H9 (cell line): Measurements from ENCODE around the gene TRPM4. TPM values are rescaled to one million over a fixed set of nuclear protein-coding genes. Genes with fewer than 3 reads are reported as not detected.
"Not testable (repeated sequence)": the region's sequence is repeated elsewhere in the genome, so short reads cannot be mapped to it uniquely, and the experiment has no call there.

Experiments
- DNase-seq: peaks from one replicate; pipeline ENCODE4 v3.0.0-alpha.2; 2017
- H2AFZ ChIP-seq: one replicate; pipeline ENCODE4 v1.6.1; 2013; ENCODE audit warnings: mild to moderate bottlenecking, low read length, control low read depth, moderate library complexity
- H2AK5ac ChIP-seq: 2 replicates; pipeline ENCODE4 v1.6.1; 2013; ENCODE audit warnings: low read length, control low read depth, mixed read lengths; ENCODE audit not compliant: insufficient read length
- H2BK120ac ChIP-seq: one replicate; pipeline ENCODE4 v1.6.1; 2013; ENCODE audit warnings: low read depth, mild to moderate bottlenecking, low read length, control low read depth, inconsistent platforms; ENCODE audit not compliant: poor library complexity, severe bottlenecking
- H2BK12ac ChIP-seq: 2 replicates; pipeline ENCODE4 v1.6.1; 2013; ENCODE audit warnings: low read length, control low read depth, mixed read lengths, low read depth; ENCODE audit not compliant: insufficient read length
- H2BK15ac ChIP-seq: 2 replicates; pipeline ENCODE4 v1.6.1; 2013; ENCODE audit warnings: low read depth, low read length, control low read depth
- H2BK20ac ChIP-seq: one replicate; pipeline ENCODE4 v1.6.1; 2013; ENCODE audit warnings: low read depth, mild to moderate bottlenecking, low read length, control low read depth, inconsistent platforms; ENCODE audit not compliant: poor library complexity, severe bottlenecking
- H2BK5ac ChIP-seq: 2 replicates; pipeline ENCODE4 v1.6.1; 2013; ENCODE audit warnings: low read length, control low read depth, mixed read lengths; ENCODE audit not compliant: insufficient read length
- H3K14ac ChIP-seq: 2 replicates; pipeline ENCODE4 v1.6.1; 2013; ENCODE audit warnings: low read length, control low read depth; ENCODE audit not compliant: insufficient read depth
- H3K18ac ChIP-seq: 2 replicates; pipeline ENCODE4 v1.6.1; 2013; ENCODE audit warnings: low read depth, mild to moderate bottlenecking, mixed read lengths, low read length, control low read depth; ENCODE audit not compliant: insufficient read length
- H3K23ac ChIP-seq: 2 replicates; pipeline ENCODE4 v1.6.1; 2013; ENCODE audit warnings: low read length, control low read depth, mixed read lengths, low read depth; ENCODE audit not compliant: insufficient read length
- H3K23me2 ChIP-seq: 2 replicates; pipeline ENCODE4 v1.6.1; 2013; ENCODE audit warnings: low read depth, mild to moderate bottlenecking, mixed read lengths, low read length, control low read depth; ENCODE audit not compliant: insufficient read length, poor library complexity, severe bottlenecking
- H3K27ac ChIP-seq: 2 replicates; pipeline ENCODE4 v1.5.1; 2013; ENCODE audit warnings: low read length, control low read depth, mixed read lengths, low read depth; ENCODE audit not compliant: insufficient read length
- H3K27me3 ChIP-seq: 2 replicates; pipeline ENCODE4 v1.6.1; 2013; ENCODE audit warnings: low read length, control low read depth, inconsistent platforms; ENCODE audit not compliant: insufficient read depth
- H3K4ac ChIP-seq: 2 replicates; pipeline ENCODE4 v1.6.1; 2013; ENCODE audit warnings: low read depth, mild to moderate bottlenecking, control low read depth, inconsistent platforms, low read length, moderate library complexity
- H3K4me1 ChIP-seq: 2 replicates; pipeline ENCODE4 v1.6.1; 2013; ENCODE audit warnings: low read length, control low read depth, inconsistent platforms; ENCODE audit not compliant: insufficient read depth
- H3K4me2 ChIP-seq: 2 replicates; pipeline ENCODE4 v1.6.1; 2013; ENCODE audit warnings: low read length, control low read depth, mixed read lengths; ENCODE audit not compliant: insufficient read length, insufficient read depth
- H3K56ac ChIP-seq: 2 replicates; pipeline ENCODE4 v1.6.1; 2013; ENCODE audit warnings: low read depth, mild to moderate bottlenecking, mixed read lengths, low read length, control low read depth; ENCODE audit not compliant: insufficient read length
- H3K79me1 ChIP-seq: 2 replicates; pipeline ENCODE4 v1.6.1; 2013; ENCODE audit warnings: low read depth, mild to moderate bottlenecking, moderate library complexity, low read length, control low read depth, inconsistent platforms; ENCODE audit not compliant: insufficient read depth, poor library complexity, severe bottlenecking
- H3K79me2 ChIP-seq: 2 replicates; pipeline ENCODE4 v1.6.1; 2013; ENCODE audit warnings: low read length, control low read depth, inconsistent platforms; ENCODE audit not compliant: insufficient read depth
- H3K9ac ChIP-seq: 2 replicates; pipeline ENCODE4 v1.6.1; 2013; ENCODE audit warnings: low read length, control low read depth, mixed read lengths; ENCODE audit not compliant: insufficient read length; ENCODE audit errors: extremely low read depth
- H3K9me3 ChIP-seq: one replicate; pipeline ENCODE4 v1.6.1; 2013; ENCODE audit warnings: low read depth, low read length, inconsistent platforms; ENCODE audit not compliant: control insufficient read depth
- H3T11ph ChIP-seq: one replicate; pipeline ENCODE4 v1.6.1; 2013; ENCODE audit warnings: mild to moderate bottlenecking, low read length, control low read depth, inconsistent platforms
- H4K20me1 ChIP-seq: one replicate; pipeline ENCODE4 v1.6.1; 2013; ENCODE audit not compliant: control insufficient read depth, insufficient read length, insufficient read depth
- H4K5ac ChIP-seq: 2 replicates; pipeline ENCODE4 v1.6.1; 2013; ENCODE audit warnings: low read depth, mild to moderate bottlenecking, mixed read lengths, low read length, control low read depth; ENCODE audit not compliant: insufficient read length
- H4K8ac ChIP-seq: replicated peaks from 2 replicates; pipeline ENCODE4 v1.6.1; 2013; ENCODE audit warnings: low read length, control low read depth, mixed read lengths, low read depth; ENCODE audit not compliant: insufficient read length
- H4K91ac ChIP-seq: 2 replicates; pipeline ENCODE4 v1.6.1; 2013; ENCODE audit warnings: low read depth, mild to moderate bottlenecking, moderate library complexity, mixed read lengths, low read length, control low read depth; ENCODE audit not compliant: insufficient read length
- H3K27ac Mint-ChIP-seq, 3 experiments: 2 replicates in 2 of 3; 3 replicates in 1 of 3; pipeline ENCODE4 v1.8.0; 2020 to 2021; ENCODE audit warnings: mixed read lengths in 3 of 3, mild to moderate bottlenecking in 1 of 3, moderate library complexity in 1 of 3
- H3K27me3 Mint-ChIP-seq: 2 replicates; pipeline ENCODE4 v1.8.0; 2021; ENCODE audit warnings: low read depth, mild to moderate bottlenecking, moderate library complexity, mixed read lengths
- H3K36me3 Mint-ChIP-seq, 3 experiments: 2 replicates in 2 of 3; 3 replicates in 1 of 3; pipeline ENCODE4 v1.8.0; 2020 to 2021; ENCODE audit warnings: low read depth in 3 of 3, mixed read lengths in 3 of 3; ENCODE audit not compliant: insufficient read depth in 1 of 3
- H3K4me1 Mint-ChIP-seq, 2 experiments: 2 replicates each; pipeline ENCODE4 v1.8.0; 2020; ENCODE audit warnings: mixed read lengths in 2 of 2
- H3K4me3 Mint-ChIP-seq, 2 experiments: 2 replicates in 1 of 2; 3 replicates in 1 of 2; pipeline ENCODE4 v1.8.0; 2020 to 2021; ENCODE audit warnings: mild to moderate bottlenecking in 2 of 2, mixed read lengths in 2 of 2, moderate library complexity in 1 of 2
- H3K9me3 Mint-ChIP-seq, 2 experiments: 2 replicates in 1 of 2; 3 replicates in 1 of 2; pipeline ENCODE4 v1.8.0; 2020; ENCODE audit warnings: mild to moderate bottlenecking in 2 of 2, mixed read lengths in 2 of 2, moderate library complexity in 1 of 2
- CTCF ChIP-seq: fragments of 200-600 bp; sonication (generic); conservative IDR thresholded peaks from 3 replicates; pipeline ENCODE4 v1.8.0; 2021; ENCODE audit warnings: antibody characterized with exemption, mild to moderate bottlenecking
- WGBS: extraction: QIAGEN DNeasy Blood & Tissue Kit; methylation state at CpG from one replicate; pipeline ENCODE4 v1.1.7; 2013; ENCODE audit warnings: missing lambda C conversion rate, low lambda C conversion rate, mixed read lengths; ENCODE audit not compliant: insufficient read length; ENCODE audit errors: extremely low coverage; 5-methylcytosine and 5-hydroxymethylcytosine counted together
- total RNA-seq: library from RNA; stranded (reverse); gene quantifications from 2 replicates; pipeline ENCODE4 v1.2.1, GENCODE V29; 2021

Gene TRPM4
- total RNA-seq, 1 experiment from 2014 or later: 6.9 TPM

GRCh38 chr19:49180659-49181058 lies 23.1 kb downstream of the TRPM4 start:
- Mint-ChIP-seq H3K27ac (no peak overlapping the region), H3K4me1 (no peaks in the 10 kb centered on the region), H3K36me3 (peaks cover 6 to 23% (median 9%) of the 10 kb centered on the region in 3 experiments; a peak in 6 of 7 replicates), H3K4me3 (no peak overlapping the region), H3K9me3 (peaks cover 3 to 6% of the 10 kb centered on the region in 2 experiments; a peak in 4 of 5 replicates), H3K27me3 (peaks cover 2% of the 10 kb centered on the region)
- H3K27me3 ChIP-seq: no peaks in the 10 kb centered on the region
- no peak overlapping the region for H3K27ac ChIP-seq
- no peak overlapping the region for H3K4ac ChIP-seq
- no peaks in the 10 kb centered on the region for H3K4me1 ChIP-seq
- H3K14ac ChIP-seq: no peak overlapping the region
- H2BK5ac ChIP-seq: no peak overlapping the region
- H4K91ac ChIP-seq: no peak overlapping the region
- no peak for TF ChIP-seq CTCF
- no peak overlapping the region for H4K8ac ChIP-seq
- no peaks in the 10 kb centered on the region for H3K79me2 ChIP-seq
- H3K79me1 ChIP-seq: no peaks in the 10 kb centered on the region
- no peak overlapping the region for H4K5ac ChIP-seq
- H3K9ac ChIP-seq: no peak overlapping the region
- no peak overlapping the region for H3T11ph ChIP-seq
- no peak overlapping the region for H3K23ac ChIP-seq
- H2AK5ac ChIP-seq: no peak overlapping the region
- H2BK20ac ChIP-seq: no peak overlapping the region
- H4K20me1 ChIP-seq: no peaks in the 10 kb centered on the region
- no peak overlapping the region for H2BK120ac ChIP-seq
- H3K23me2 ChIP-seq: no peaks in the 10 kb centered on the region
- H3K4me2 ChIP-seq: no peak overlapping the region
- DNase-seq: no peak
- H2BK15ac ChIP-seq: no peak overlapping the region
- H3K18ac ChIP-seq: no peak overlapping the region
- 100% methylated on average over 1 of the region's 4 CpGs for WGBS
- H3K9me3 ChIP-seq: no peaks in the 10 kb centered on the region
- H2BK12ac ChIP-seq: no peak overlapping the region
- no peak overlapping the region for H2AFZ ChIP-seq
- H3K56ac ChIP-seq: no peak overlapping the region

GRCh38 chr19:49182010-49182847 lies 24.6 kb downstream of the TRPM4 start:
- not testable (repeated sequence) for H3K79me1 ChIP-seq, H2BK20ac ChIP-seq, H2BK5ac ChIP-seq, H3K4ac ChIP-seq, H3K27me3 Mint-ChIP-seq, H2AFZ ChIP-seq, H3K27ac ChIP-seq, H3K9me3 Mint-ChIP-seq, H3K4me1 Mint-ChIP-seq, H3K56ac ChIP-seq, H4K20me1 ChIP-seq, H3K9ac ChIP-seq, H2AK5ac ChIP-seq, H3K14ac ChIP-seq, H4K8ac ChIP-seq, H4K5ac ChIP-seq, H3K23me2 ChIP-seq, H2BK120ac ChIP-seq, H3K9me3 ChIP-seq, H2BK15ac ChIP-seq, H3T11ph ChIP-seq, H3K4me1 ChIP-seq, H3K4me3 Mint-ChIP-seq, H3K79me2 ChIP-seq, H3K27me3 ChIP-seq, H3K23ac ChIP-seq, H3K27ac Mint-ChIP-seq, H4K91ac ChIP-seq, H3K4me2 ChIP-seq, H3K18ac ChIP-seq, H2BK12ac ChIP-seq
- H3K36me3 Mint-ChIP-seq: peaks cover 6 to 23% (median 9%) of the 10 kb centered on the region in 3 experiments; a peak in 6 of 7 replicates
- peak; percentile 39 for DNase-seq
- 100% methylated on average over 1 of the region's 20 CpGs for WGBS
